ENCODE measurements around the gene RSBN1. TPM values are rescaled to one million over a fixed set of nuclear protein-coding genes. Genes with fewer than 3 reads are reported as not detected.

The RSBN1 gene
- total RNA-seq, 4 donors from 2014 or later, result 18.2 to 37.6 (median 24.5) TPM

- no peak for DNase-seq (ENCODE audit: low spot score in 2 of 2)
- TF ChIP-seq POLR2A (IDR thresholded peaks at IDR 0.05) (no peak), CTCF (IDR thresholded peaks at IDR 0.05) (no peak)
- intact Hi-C loops (cut with DNase I; ENCODE audit: low total_unique reads), result loop anchor here (10.0 kb wide), 2 partner anchors 70 to 450 kb away; partner anchors contain the start of genes AP4B1 and DCLRE1B
- H3K4me3 ChIP-seq (ENCODE audit: low read depth, poor library complexity, severe bottlenecking), result no peak overlapping the region
- WGBS, 2 donors, result 91% methylated on average over 2 of the region's 2 CpGs
Measured at GRCh38 chr1:113834716-113835115, 22.4 kb upstream of the RSBN1 start.

- no peak for TF ChIP-seq CTCF (IDR thresholded peaks at IDR 0.05)
- intact Hi-C loops (cut with DNase I; ENCODE audit: low total_unique reads), result loop anchor here (10.0 kb wide), 2 partner anchors 75 to 455 kb away; partner anchors contain the start of genes AP4B1 and DCLRE1B
- 68 to 78% methylated on average over 3 of the region's 3 CpGs for WGBS, 2 donors
- DNase-seq (ENCODE audit: low spot score in 2 of 2), result no peak
- H3K4me3 ChIP-seq (ENCODE audit: low read depth, poor library complexity, severe bottlenecking), result no peak overlapping the region
Measured at GRCh38 chr1:113830039-113830438, 17.8 kb upstream of the RSBN1 start.

DNA sequence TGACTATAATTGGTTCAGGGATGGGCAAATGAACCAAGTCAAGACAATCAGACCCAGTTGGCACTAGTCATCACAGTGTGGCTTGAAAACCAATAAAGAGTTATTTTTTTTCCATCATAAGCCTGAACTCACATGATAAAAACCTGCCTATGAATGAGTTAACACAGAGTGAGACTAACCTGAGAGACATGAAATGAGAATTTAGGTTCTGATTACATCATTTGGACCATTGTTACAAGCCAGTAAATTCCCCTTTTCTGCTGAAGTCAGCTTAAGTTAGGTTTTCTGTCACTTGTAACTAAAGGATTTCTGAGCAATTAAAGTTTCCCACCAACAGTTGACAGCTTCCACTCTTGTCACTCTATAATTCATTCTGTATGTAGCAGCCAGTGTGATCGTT lies 9.6 kb upstream of the RSBN1 start:
- WGBS, 2 donors, result 52 to 60% methylated on average over 1 of the region's 1 CpG
- intact Hi-C loops (cut with DNase I; ENCODE audit: low total_unique reads), result no loop called here
- DNase-seq (ENCODE audit: low spot score in 2 of 2), result no peak
- no peak overlapping the region for H3K4me3 ChIP-seq (ENCODE audit: low read depth, poor library complexity, severe bottlenecking)
- TF ChIP-seq CTCF (IDR thresholded peaks at IDR 0.05) (no peak), POLR2A (IDR thresholded peaks at IDR 0.05) (no peak)

DNA sequence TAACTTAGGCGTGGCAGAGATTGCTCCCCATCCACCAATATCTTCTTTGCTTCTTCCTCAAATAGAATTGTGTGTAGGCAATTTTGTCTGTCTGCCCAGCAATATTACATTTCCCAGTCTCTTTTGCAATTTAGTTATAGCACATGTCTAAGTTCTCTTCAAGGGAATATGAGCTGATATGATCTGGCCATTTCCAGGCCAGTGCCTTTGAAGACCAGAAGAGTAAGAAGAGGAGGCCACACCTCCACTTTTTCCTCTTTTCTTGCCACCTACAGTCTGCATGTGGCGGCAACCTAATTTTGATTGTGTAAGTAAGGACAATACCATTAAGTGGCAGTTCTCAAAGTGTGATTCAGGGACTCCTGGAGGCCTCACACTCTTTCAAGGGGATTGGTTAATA lies 6.3 kb upstream of the RSBN1 start:
- no peak for DNase-seq (ENCODE audit: low spot score in 2 of 2)
- intact Hi-C loops (cut with DNase I; ENCODE audit: low total_unique reads), result no loop called here
- 84 to 91% methylated on average over 2 of the region's 2 CpGs for WGBS, 2 donors
- no peak overlapping the region for H3K4me3 ChIP-seq (ENCODE audit: low read depth, poor library complexity, severe bottlenecking)
- TF ChIP-seq CTCF (IDR thresholded peaks at IDR 0.05), result no peak
- no peak for TF ChIP-seq POLR2A (IDR thresholded peaks at IDR 0.05)

GRCh38 chr1:113813218-113813617 lies 942 bp upstream of the RSBN1 start:
- no peak overlapping the region for H3K4me3 ChIP-seq (ENCODE audit: low read depth, poor library complexity, severe bottlenecking)
- DNase-seq (ENCODE audit: low spot score in 2 of 2), result no peak
- 89 to 90% methylated on average over 15 of the region's 15 CpGs for WGBS, 2 donors
- TF ChIP-seq CTCF (IDR thresholded peaks at IDR 0.05), result no peak
- intact Hi-C loops (cut with DNase I; ENCODE audit: low total_unique reads), result loop anchor here (5.0 kb wide), 1 partner anchor 609 kb away; no protein-coding TSS in a partner anchor

DNA sequence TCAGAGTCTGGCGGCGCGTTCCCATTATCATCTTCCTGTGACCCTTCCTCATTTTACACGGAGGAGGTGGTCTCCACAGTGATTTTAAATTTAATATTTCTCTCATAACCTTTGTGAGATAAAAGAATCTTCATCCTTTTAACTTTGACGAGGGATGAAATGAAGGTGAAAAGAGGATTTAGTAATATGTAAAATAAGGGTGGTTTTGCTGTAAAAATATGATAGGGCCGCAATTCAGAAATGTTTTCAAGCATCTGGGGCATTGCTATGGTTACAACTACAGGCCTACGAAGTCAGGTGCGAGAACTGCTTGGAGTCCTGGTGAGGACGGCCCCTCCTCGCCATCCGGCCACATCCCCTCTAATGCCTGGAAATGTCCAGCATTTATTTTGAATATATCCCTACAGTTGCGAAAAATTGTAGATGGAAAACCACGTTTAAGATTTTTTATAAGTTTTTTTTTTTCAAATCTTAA lies 422 bp upstream of the RSBN1 start:
- WGBS, 2 donors, result 19 to 23% methylated on average over 13 of the region's 13 CpGs
- DNase-seq (ENCODE audit: low spot score in 2 of 2), result no peak
- H3K4me3 ChIP-seq (ENCODE audit: low read depth, poor library complexity, severe bottlenecking), result no peak overlapping the region
- no peak for TF ChIP-seq POLR2A (IDR thresholded peaks at IDR 0.05)
- no peak for TF ChIP-seq CTCF (IDR thresholded peaks at IDR 0.05)
- intact Hi-C loops (cut with DNase I; ENCODE audit: low total_unique reads), result loop anchor here (5.0 kb wide), 1 partner anchor 610 kb away; no protein-coding TSS in a partner anchor

Measured in lower leg skin (tissue), 4 donors.